ENCODE measurements around the gene DHRS7B. TPM values are rescaled to one million over a fixed set of nuclear protein-coding genes. Genes with fewer than 3 reads are reported as not detected.

The DHRS7B gene
- polyA plus RNA-seq, 1 donor: 40.5 TPM

DNA sequence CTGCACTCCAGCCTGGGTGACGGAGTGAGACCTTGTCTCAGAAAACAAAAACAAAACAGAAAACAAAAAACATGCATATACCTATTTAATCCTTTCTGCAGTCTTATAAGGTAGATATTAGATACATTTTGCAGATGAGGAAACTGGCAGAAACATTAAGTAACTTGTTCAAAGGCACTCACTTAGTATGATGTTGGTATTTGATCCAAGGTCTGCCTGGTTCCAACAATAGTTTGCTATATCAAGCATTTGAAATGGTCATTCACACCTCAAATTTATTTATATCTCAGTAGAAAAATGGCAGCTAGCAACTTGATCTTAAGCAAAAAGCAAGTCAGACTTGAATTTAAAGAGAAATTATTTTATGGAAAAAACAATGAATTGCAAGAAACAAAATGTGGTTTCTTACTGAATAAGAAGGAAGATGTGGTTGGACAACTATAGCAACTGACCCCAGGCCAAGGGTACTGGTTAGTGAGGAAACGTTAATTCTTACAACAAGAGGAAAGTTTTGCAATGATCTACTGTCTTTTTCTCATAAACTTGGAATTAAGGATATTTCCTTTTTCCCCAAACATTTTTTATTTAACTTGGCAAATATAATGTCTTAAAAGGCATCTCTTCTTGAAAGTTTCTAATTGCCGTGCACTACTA, 19.7 kb downstream of the DHRS7B start:
- DNase-seq: no peak

DNA sequence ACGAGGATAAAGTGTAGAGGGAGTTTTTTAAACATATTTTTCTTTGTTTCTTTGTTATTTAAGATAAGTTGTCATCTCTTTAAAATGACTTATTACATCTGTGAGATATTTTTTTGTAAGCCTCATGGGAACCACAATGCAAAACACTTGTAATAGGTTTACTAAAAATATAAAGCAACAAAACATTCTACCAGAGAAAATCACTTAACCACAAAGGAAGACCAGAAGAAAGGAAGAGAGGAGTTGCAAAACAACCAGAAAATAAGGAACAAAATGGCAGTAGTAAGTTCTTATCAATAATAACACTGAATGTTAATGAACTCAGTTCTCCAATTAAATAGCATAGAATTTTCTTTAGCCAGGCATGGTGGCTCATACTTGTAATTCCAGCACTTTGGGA, 22.9 kb downstream of the DHRS7B start:
- DNase-seq: no peak

DNA sequence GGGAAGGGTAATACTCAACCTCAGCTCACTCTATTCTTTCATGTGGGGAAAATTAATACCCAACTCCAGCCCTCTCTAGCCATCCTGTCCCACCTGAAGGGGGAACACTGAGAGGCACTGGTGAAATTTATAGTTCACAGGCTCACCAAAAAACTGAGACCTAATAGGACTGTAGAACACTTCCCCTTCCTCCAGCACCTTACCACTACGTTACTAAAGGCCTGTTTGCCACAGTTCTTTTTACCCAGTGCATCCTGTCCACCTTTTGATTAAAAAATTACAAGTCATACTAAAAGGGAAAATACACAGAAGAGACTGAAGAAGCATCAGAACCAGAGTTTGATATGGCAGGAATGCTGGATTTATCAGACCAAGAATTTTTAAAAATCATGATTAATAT, 26.0 kb downstream of the DHRS7B start:
- DNase-seq: no peak

DNA sequence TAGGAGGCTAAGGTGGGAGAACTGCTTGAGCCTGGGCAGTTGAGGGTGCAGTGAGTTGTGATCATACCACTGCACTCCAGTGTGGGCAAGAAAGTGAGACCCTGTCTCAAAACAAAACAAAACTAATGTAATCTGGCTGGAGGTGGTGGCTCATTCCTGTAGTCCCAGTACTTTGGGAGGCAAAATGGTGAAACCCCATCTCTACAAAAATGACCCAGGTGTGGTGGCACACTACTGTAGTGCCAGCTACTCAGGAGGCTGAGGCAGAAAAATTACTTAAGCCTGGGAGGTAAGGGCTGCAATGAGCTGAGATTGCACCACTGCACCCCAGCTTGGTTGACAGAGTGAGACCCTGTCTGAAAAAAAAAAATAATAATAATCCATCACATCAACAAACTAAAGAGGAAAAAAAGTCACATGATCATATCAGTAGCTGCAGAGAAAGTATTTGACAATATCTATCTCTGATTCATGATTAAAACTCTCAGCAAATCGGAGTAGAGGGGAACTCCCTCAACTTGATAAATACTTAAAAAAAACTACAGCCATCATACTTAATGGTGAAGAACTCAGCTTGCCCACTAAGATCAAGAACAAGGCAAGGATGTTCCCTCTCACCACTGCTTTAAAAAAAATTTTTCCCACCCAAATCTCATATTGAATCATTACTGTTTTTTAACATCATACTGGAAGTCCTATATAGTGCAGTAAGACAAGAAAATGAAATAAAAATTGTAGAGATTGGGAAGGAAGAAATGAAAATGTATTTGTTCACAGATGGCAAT, 31.0 kb downstream of the DHRS7B start:
- DNase-seq: no peak

DNA sequence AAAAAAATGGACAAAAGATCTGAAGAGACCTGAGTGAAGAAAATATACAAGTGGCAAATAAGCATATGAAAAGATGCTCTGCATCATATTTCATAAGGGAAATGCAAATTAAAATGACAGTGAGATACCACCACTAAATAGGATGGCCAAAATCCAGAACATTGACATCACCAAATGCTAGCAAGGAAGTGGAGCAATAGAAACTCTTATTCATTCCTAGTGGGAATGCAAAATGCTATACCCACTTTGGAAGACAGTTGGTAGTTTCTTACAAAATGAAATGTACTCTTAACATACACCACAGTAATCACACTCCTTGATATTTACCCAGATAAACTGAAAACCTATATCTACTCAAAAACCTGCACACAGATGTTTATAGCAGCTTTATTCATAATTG, 33.6 kb downstream of the DHRS7B start:
- no peak for DNase-seq

DNA sequence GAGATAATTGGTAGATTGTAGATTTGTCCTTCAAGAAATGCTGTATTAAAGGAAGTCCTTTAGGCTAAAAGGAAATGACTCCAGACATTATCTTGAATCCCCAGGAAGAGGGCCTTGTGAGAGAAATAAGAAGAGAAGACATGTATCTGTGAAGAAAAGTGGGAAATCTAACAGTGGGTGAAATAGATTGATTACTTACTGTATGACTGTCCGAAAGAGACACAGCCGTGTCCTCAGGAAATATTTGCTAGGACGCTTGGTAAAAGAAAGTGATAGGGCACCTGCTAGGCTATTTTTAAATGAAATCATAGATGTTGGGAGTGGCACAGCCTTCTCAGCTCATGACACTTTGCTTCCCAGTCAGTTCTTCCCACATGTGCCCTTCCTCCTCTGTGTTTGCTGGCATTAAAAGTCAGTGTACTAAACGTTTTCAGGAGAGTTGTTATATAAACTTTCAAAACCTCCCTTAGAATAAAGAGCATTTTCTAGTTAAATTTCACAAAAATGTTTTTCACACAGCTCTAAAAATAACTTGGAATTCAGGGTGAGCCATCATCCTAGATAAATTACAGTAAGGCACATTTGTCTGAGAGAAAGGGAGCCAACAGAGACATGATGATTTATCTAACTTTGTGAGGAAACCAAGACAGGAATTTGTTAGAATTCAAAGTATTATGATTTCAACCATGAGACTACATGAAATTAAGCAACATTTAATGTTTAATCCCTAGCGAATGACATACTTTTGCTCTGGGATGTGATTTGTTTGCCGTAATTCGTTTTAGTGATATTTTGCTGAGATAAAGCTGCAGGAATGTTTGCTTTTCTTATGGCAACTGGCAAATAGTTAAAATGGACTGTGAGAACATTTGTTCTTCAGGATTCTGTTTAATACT, 35.0 kb downstream of the DHRS7B start:
- DNase-seq: no peak

DNA sequence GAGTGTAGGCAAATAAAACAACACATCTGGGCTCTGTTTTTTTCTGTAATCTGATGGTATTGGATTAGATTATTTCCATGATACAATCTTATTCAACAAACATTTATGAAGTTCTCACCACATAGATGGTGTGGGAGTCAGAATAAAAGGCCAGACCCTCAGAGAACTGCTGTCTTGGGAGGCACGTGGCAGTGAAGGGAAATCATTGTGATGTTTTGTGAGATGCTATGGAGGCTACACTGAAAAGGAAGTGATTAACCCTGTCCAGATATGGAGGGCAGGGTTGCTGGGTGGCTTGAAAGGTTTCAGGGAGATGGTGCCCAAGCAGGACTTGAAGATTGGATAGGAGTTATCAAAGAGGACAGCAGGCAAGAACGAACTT, 35.6 kb downstream of the DHRS7B start:
- no peak for DNase-seq

DNA sequence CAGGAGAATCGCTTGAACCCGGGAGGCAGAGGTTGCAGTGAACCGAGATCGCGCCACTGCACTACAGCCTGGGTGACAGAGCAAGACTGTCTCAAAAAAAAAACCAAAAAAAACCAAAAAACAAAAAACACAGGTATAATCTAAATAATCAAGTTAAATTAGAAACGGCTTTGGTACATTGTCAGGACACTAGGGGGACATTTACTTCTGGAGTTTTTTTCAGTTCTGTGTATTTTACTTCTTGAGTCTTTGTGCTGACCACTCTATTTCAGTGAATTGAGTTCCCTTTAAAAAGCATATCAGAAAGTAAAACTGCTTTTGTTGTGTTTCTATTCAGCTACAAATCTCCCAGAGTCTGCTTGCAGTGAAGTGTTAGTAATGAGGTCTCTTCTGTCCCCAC, 36.3 kb downstream of the DHRS7B start:
- DNase-seq: no peak

DNA sequence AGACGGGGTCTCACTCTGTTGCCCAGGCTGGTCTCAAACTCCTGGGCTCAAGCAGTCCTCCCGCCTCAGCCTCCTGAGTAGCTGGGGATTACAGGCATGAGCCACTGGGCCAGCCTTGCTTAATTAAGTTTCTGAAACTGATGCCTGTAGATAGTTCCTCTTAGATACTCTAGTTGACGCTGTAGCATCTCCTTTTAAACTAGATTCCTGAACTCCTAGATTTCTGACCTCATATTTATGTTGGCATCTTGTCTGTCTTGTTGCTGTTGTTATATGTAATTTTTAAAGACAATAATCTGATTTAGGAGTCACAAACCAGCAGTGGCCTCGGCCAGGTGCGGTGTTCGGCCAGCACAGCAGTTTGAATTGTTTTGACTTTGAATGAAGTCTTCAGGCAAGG, 37.5 kb downstream of the DHRS7B start:
- DNase-seq: no peak

DNA sequence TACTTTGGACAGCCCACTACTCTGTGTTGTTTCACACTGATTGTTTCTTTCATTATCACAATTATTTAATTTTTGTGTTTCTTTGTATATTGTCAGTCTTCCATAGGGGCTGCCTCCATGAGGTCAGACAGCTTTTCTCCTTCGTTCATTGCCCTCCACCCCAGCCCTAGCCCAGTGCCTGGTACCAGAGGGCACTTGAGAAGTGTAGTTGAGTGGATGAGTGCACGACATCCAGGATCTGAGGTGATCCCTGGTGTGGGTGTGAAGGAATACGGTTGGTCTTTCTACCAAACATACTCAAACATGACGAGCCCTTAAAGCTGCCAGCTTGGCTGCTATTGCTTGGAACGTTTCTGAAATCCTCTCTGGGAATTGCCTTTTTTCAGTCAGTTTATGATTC, 37.9 kb downstream of the DHRS7B start:
- no peak for DNase-seq

DNA sequence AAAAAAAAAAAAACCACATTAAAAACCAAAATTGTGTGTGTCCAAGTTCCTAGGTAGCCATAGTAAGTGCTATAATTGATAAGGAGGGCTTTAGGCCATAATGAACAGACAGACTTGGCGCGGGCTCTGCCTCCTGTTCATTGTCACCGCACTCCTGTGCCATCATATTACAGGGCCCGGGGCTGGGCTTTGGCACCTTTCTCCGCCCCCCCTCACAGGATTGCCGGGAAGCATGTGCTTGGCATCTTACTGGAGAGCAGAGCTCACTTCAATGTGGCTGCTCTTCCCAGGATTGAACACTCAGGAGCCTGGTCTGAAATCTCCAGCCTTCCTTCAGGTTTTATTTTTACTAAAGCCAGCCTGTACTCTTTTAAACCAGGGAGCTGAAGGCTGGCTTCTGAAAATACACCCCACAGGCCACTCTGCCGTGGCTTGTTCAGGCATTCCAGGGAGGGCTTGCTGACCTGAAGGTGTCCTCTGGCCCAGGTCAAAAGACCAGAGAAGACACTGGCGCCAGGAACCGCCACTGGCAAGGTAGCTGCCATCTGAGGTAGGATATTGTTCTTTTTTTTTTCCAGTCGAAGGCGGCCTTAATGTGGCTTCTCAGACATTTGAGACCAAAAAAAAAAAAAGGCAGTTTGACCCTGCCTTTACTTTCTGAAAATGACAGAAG, 39.3 kb downstream of the DHRS7B start:
- DNase-seq: no peak

DNA sequence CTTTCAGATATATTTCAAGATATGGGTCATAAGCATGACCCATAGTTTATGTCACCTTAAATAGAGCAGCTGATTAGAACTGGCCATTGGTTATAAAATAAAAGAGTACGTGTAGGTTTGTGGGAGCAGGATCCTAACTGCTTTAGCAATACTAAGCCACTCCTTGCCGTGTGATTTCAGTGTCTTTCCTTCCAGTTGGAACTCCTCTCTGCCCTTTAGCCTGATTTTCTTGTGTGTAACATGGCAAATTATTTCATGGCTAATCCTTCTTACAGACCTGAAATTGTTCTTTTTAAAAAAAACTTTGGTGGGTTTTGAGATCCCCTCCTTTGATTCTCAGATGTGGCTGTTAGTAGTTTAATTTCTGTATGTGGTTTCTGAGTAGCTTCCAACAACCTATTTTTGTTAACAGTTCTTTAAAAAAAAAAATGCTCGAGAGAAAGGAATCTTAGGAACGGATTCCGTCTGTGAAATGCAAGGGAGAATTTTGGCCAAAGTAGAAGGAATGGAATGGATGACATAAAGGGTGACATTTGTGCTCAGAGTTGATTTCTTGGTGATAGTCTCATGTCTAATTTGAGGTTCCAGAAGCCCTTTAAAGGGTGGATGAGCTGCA, 39.9 kb downstream of the DHRS7B start:
- no peak for DNase-seq

DNA sequence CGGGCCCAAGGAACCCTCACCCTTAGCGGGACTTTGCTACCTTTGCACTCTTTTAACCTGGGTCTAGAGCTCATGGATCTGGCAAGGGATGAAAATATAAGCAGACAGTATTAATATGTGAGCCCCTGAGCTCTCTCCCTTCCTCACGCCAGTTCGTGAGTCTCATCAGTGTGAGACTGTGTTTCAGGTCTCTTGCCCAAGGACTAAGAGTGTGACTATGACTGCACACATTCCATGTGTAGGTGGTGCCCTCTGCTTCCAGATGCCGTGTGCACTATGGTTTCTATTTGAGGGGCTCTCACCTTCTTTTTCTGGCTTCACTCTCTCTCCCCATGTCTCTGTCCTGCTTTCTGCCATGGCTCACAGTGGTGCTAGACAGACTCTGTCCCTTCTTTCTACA, 40.5 kb downstream of the DHRS7B start:
- no peak for DNase-seq

DNA sequence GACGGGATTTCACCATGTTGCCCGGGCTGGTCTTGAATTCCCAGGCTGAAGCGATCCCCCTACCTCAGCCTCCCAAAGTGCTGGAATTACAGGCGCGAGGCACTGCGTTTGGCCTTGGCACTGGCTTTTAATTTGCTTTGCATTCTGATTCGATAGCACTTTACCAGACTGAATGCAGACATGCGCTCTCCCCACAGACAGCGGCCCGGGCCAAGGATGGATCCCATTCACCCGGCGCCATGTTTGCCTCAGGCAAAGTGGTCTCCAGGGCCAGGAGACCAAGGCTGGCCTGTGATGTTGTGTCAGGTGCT, 41.7 kb downstream of the DHRS7B start:
- no peak for DNase-seq

DNA sequence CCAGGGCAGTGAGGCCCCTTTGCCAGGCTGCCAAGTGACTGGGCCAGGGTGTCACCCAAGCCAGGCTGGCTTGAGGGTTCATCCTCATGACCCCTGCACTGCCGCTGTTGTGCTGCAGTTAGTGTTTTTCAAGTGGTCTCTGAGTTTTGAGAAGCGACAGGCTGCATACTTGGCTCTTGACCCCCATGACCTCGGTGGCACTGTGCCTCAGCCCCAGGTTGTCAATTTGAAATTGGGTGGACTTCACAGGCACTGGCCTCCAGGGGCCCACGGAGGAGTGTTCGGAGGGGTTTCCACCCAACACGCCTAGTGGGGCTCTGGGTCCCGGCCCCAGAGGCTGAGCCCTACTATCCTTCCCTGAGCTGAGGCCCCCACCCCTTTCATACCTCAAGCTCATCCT, 42.7 kb downstream of the DHRS7B start:
- DNase-seq: no peak

DNA sequence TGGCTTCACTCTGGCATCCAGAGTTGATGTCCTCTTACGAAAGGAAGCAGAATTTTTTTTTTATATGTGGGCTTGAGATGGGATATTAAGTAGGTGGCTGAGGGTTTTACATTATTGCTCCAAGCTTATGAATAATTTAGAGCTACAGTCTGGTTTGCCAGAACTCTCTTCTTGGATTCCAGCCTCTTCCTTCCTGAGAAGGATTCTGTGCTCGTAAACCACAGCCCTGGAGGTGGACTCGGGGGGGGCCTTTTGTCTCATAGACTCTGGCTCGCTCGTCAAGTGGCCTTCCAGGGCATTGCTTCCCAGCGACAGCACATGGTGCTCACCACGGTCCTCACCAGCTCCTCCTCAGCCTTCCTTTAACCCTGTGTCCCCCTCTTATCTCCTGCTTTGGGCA, 44.0 kb downstream of the DHRS7B start:
- no peak for DNase-seq

DNA sequence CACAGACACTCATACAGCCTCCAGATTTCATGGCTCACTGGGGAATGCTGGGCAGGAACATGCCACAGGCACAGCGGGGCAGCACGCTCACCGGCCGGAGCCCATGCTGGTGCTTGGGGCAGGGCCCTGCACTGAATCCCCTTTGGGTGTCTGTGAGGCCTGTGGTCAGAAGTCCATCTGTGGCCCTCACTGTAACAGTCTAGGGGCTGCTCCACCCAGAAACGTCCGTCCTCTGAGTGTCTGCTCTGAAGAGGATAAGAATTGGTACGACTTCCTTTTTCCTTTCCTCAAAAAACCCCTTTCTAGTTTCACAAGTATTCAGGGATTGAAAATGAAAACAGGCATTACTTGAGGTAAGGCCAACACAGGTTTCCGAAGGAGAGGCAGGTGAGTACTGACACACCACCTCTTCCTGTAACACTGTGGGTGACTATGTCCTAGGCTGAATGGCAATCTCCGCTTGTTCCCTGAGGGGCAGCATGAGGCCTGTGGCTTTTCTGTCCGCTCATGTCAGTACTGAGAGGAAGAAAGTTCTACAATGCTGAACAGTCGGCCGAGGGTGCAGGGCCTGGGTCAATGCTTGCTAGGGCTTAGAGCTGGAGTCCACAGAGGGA, 44.7 kb downstream of the DHRS7B start:
- no peak for DNase-seq

DNA sequence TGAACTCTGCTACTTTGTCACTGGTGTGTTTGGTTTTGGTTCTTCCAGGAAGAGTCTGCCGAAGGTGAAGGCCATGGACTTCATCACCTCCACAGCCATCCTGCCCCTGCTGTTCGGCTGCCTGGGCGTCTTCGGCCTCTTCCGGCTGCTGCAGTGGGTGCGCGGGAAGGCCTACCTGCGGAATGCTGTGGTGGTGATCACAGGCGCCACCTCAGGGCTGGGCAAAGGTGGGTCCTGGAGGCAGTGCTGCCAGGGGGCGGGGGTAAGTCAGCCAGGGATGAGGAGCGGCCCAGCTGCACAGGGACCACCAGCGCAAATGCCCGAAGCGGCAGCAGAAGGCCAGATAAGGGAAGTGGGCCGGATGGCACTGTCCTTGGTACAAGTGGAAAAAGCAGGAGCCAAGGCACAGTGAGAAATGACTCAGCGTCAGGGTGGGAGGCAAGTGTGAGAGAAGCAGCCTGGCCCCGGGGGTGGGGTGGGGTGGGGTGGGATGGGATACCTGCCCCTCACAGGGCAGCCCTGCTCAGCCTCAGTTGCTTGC, 45.3 kb downstream of the DHRS7B start:
- DNase-seq: no peak

DNA sequence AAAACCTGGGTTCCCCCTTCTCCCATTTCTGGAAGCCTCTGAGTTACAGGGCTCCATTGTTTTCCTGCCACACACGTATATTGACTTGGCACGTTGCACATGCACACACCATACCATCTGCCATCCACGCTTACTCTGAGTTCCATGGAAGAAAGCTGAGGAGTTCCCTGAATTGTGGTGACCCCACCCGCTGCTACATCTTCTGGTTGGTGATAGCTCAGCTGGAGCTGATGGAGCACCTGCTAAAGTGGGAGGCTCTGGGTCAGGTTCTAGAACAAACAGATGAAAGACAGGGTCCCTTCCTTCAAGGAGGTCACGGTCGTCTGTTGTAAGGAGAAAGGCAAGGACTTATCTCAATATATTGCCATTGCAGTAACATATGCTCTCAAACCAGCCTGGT, 46.1 kb downstream of the DHRS7B start:
- DNase-seq: no peak

DNA sequence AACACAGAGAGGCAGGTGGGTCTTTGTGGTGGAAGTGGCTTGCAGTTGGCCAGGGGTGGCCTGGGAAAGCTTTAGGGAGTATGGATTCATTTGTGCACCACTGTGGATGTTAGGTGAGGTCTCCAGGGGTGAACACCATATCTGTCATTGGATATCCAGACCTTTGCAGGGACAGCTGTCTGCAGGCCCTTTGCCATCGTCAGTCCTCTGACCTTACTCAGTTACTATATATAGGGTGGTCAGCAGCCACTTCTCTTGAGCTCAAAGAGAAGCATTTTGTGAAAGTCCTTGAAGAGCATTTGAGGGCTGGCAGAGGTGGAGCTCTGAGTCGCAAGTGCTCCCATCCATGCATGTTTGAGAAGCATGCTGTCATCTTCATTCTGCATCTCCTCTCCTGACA, 46.8 kb downstream of the DHRS7B start:
- DNase-seq: no peak

DNA sequence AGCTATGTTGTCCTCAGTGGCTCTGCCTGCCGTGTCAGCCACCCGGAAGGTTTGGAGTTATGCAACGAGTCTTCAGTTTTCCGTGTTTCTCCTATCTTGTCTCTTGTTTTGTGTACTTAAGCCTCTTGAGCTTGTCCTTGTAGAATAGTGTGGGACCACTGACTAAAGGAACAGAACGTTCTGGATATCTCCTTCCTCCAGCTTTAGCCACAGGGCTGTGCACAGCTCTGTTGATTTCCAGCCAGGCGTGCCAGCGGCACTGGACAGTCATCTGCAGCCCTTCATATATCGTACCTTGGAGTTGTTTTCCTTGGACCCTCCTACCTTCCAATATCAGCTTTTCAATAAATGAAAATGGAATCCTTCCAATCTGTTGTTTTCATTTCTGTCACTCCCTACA, 47.4 kb downstream of the DHRS7B start:
- no peak for DNase-seq

DNA sequence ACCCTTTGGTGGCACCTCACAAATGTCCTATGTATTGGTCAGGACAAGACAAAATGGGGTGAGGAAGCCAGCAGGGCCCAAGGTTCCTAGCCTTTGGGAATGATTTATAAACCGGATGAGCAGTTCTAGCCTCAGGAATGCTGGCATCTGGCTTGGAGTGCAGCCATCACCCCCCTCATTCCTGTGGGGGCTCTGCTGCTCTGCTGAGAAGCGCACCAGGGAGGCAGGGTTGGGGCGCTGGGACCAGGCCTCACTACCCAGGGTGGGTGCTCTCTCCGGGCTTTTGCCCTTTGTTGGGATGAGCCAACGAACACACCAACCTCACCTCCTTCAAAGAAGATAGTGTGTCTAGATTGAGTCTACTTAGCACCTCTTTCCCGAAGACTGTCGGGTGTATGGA, 47.9 kb downstream of the DHRS7B start:
- DNase-seq: no peak
